ENCODE results near the gene MOV10L1.
"Not testable (repeated sequence)": the region's sequence is repeated elsewhere in the genome, so short reads cannot be mapped to it uniquely, and the experiment has no call there.

Gene MOV10L1

GRCh38 chr22:50123119-50123518 is 33.3 kb downstream of the MOV10L1 start:
- H3K4me3 ChIP-seq (ENCODE audit: low read length), result no peak overlapping the region
- DNase-seq (ENCODE audit: low read depth), result no peak
- no peak for TF ChIP-seq CTCF (IDR thresholded peaks at IDR 0.05; ENCODE audit: insufficient read depth, low read depth, low read length, missing control alignments)

GRCh38 chr22:50125029-50125428 is 35.2 kb downstream of the MOV10L1 start:
- TF ChIP-seq CTCF (IDR thresholded peaks at IDR 0.05; ENCODE audit: insufficient read depth, low read depth, low read length, missing control alignments), result no peak
- DNase-seq (ENCODE audit: low read depth), result no peak
- no peak overlapping the region for H3K4me3 ChIP-seq (ENCODE audit: low read length)

GRCh38 chr22:50129121-50129736 is 39.4 kb downstream of the MOV10L1 start:
- DNase-seq (ENCODE audit: low read depth), result no peak
- no peak overlapping the region for H3K4me3 ChIP-seq (ENCODE audit: low read length)
- TF ChIP-seq CTCF (IDR thresholded peaks at IDR 0.05; ENCODE audit: insufficient read depth, low read depth, low read length, missing control alignments), result no peak

GRCh38 chr22:50131894-50132293 is 42.1 kb downstream of the MOV10L1 start:
- no peak for DNase-seq (ENCODE audit: low read depth)
- no peak for TF ChIP-seq CTCF (IDR thresholded peaks at IDR 0.05; ENCODE audit: insufficient read depth, low read depth, low read length, missing control alignments)
- no peak overlapping the region for H3K4me3 ChIP-seq (ENCODE audit: low read length)

- TF ChIP-seq CTCF (IDR thresholded peaks at IDR 0.05; ENCODE audit: insufficient read depth, low read depth, low read length, missing control alignments), result no peak
- DNase-seq (ENCODE audit: low read depth), result no peak
- H3K4me3 ChIP-seq (ENCODE audit: low read length), result no peak overlapping the region
These were observed 44.7 kb downstream of the MOV10L1 start for GRCh38 chr22:50134481-50134880.

- TF ChIP-seq CTCF (IDR thresholded peaks at IDR 0.05; ENCODE audit: insufficient read depth, low read depth, low read length, missing control alignments), result no peak
- no peak for DNase-seq (ENCODE audit: low read depth)
- no peak overlapping the region for H3K4me3 ChIP-seq (ENCODE audit: low read length)
These were observed 46.8 kb downstream of the MOV10L1 start for GRCh38 chr22:50136581-50137015.

GRCh38 chr22:50137277-50137676 is 47.5 kb downstream of the MOV10L1 start:
- not testable (repeated sequence) for H3K4me3 ChIP-seq (ENCODE audit: low read length); DNase-seq (ENCODE audit: low read depth)
